Esophagus squamous epithelium (tissue), 4 donors: ENCODE measurements around the gene RSPH10B2.
"Not testable (repeated sequence)": the region's sequence is repeated elsewhere in the genome, so short reads cannot be mapped to it uniquely, and the experiment has no call there.

Experiments
- CTCF ChIP-seq, 6 experiments: fragments of 450-650 bp in 4 of 6; fragments of 200-600 bp in 2 of 6; sonication (generic) in 2 of 6; IDR thresholded peaks; one replicate each; pipeline ENCODE4 v1.5.1; 2016 to 2019; ENCODE audit warnings: antibody characterized with exemption in 6 of 6, mild to moderate bottlenecking in 4 of 6, moderate library complexity in 4 of 6
- POLR2A ChIP-seq, 4 donors: fragments of 450-650 bp; IDR thresholded peaks; one replicate each; pipeline ENCODE4 v1.6.1; 2017; ENCODE audit warnings: antibody characterized with exemption in 4 of 4, mild to moderate bottlenecking in 4 of 4, moderate library complexity in 3 of 4

GRCh38 chr7:6789353-6789752 is 35.5 kb downstream of the RSPH10B2 start:
- not testable (repeated sequence) for TF ChIP-seq POLR2A, CTCF (IDR thresholded peaks at IDR 0.05)
